Thyroid gland (tissue), 4 donors: ENCODE measurements around the gene CSTPP1. TPM values are rescaled to one million over a fixed set of nuclear protein-coding genes. Genes with fewer than 3 reads are reported as not detected.
A peak's percentile ranks its signal among the peaks of the same experiment; 100 is the strongest.

Experiments
- DNase-seq, 2 donors: peaks; one replicate each; pipeline ENCODE4 v3.0.0-alpha.2; 2019
- H3K27ac ChIP-seq, 3 donors: fragments of 200-600 bp; sonication (generic); 1 replicate in 2 of 3; 2 replicates in 1 of 3; pipeline ENCODE4 v1.5.1; 2016 to 2019; ENCODE audit warnings: mild to moderate bottlenecking in 1 of 3, moderate library complexity in 1 of 3
- H3K27me3 ChIP-seq: fragments of 200-600 bp; sonication (generic); one replicate; pipeline ENCODE4 v1.5.1; 2019
- H3K36me3 ChIP-seq, 2 donors: fragments of 200-600 bp; sonication (generic); one replicate each; pipeline ENCODE4 v1.5.1; 2016 to 2019
- H3K4me1 ChIP-seq, 2 donors: fragments of 200-600 bp; sonication (generic); one replicate each; pipeline ENCODE4 v1.5.1; 2017 to 2019
- H3K4me3 ChIP-seq, 3 donors: fragments of 200-600 bp; sonication (generic); replicated peaks in 1 of 3; 1 replicate in 2 of 3; 2 replicates in 1 of 3; pipeline ENCODE4 v1.5.1; 2016; ENCODE audit warnings: mild to moderate bottlenecking in 1 of 3
- H3K9me3 ChIP-seq: fragments of 200-600 bp; sonication (generic); one replicate; pipeline ENCODE4 v1.5.1; 2017
- CTCF ChIP-seq, 6 experiments: fragments of 200-600 bp in 3 of 6; fragments of 450-650 bp in 3 of 6; sonication (generic) in 3 of 6; IDR thresholded peaks; one replicate each; pipeline ENCODE4 v1.5.1; 2016 to 2019; ENCODE audit warnings: antibody characterized with exemption in 6 of 6, mild to moderate bottlenecking in 2 of 6, inconsistent platforms in 1 of 6, moderate library complexity in 1 of 6
- POLR2A ChIP-seq, 2 donors: fragments of 450-650 bp; IDR thresholded peaks; one replicate each; pipeline ENCODE4 v1.6.1; 2017; ENCODE audit warnings: antibody characterized with exemption in 2 of 2, mild to moderate bottlenecking in 2 of 2, moderate library complexity in 1 of 2
- WGBS, 2 donors: methylation state at CpG; one replicate each; pipeline ENCODE4 v1.1.5; 2017; 5-methylcytosine and 5-hydroxymethylcytosine counted together
- intact Hi-C: fragments of 100-400 bp; cut with DNase I; formaldehyde crosslinking; loops from one replicate; pipeline ENCODE4 v1.15.1; 2023
- total RNA-seq, 4 donors: library from RNA; depleted of rRNA; stranded (reverse); fragments of >200 nt; gene quantifications; one replicate each; pipeline ENCODE4 v1.2.3, GENCODE V29; 2016

The CSTPP1 gene
- total RNA-seq, 4 donors from 2014 or later = 29.4 to 65.8 (median 45.7) TPM

GRCh38 chr11:47184711-47185304 lies 248.2 kb downstream of the CSTPP1 start:
- H3K4me1 ChIP-seq = peaks cover 27 to 38% of the 10 kb centered on the region in 2 donors
- no peaks in the 10 kb centered on the region for H3K27me3 ChIP-seq
- peak overlapping the region; percentile 50 to 91 (median 87) for H3K4me3 ChIP-seq
- intact Hi-C loops = loop anchor here (5.0 kb wide), 2 partner anchors 62 to 77 kb away; partner anchors contain the start of gene ACP2
- no peaks in the 10 kb centered on the region for H3K9me3 ChIP-seq
- DNase-seq = no peak
- 32 to 52% methylated on average over 6 to 11 of the region's 13 CpGs for WGBS, 2 donors
- H3K27ac ChIP-seq = peak overlapping the region; percentile 79 to 96 (median 84)
- TF ChIP-seq POLR2A (IDR thresholded peaks at IDR 0.05) (no peak), CTCF (IDR thresholded peaks at IDR 0.05) (no peak)
- peaks cover 0 to 3% of the 10 kb centered on the region in 2 donors for H3K36me3 ChIP-seq

DNA sequence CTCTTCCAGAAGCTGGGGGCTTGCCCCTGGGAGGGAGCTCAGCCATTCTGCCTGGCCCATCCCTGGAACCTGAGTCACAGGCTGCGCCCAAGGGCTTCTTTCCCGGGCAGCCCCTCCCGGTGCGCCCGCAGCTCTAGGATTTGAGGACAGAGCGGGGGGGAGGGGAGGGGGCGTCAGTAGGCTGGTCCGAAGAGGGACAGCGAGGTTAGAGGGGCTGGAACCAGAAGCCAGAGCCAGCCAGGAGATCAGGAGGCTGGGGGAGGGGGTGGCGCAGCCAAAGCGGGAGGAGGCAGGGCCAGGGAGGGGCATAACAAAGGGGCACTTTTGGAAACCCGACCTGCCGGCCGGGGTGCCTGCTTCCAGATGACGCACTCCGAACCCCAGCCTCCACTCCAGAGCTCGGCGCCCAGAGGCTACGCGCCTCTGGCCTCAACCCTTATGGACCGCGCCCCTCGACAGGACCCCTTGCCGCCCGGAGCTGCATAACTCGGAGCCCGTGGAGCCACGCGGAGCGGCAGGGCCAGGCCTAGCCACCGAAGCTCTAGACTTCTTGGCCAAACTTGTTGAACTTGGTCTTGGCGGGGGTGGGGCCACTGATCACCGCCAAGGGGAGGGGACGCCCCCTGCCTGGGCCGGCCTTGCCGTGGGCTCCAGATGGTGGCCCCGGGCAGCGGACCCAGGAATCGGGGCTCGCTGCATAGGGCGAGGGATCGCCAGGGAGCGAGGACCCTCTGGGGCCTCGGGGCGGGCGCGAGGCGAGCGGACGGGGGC lies 248.9 kb downstream of the CSTPP1 start:
- DNase-seq = peak; percentile 87
- Histone ChIP-seq H3K9me3 (no peaks in the 10 kb centered on the region), H3K27me3 (no peaks in the 10 kb centered on the region), H3K4me1 (peaks cover 27 to 38% of the 10 kb centered on the region in 2 donors), H3K4me3 (peak overlapping the region; percentile 50 to 91 (median 87)), H3K36me3 (no peaks in the 10 kb centered on the region), H3K27ac (peak overlapping the region; percentile 79 to 96 (median 84))
- TF ChIP-seq CTCF (IDR thresholded peaks at IDR 0.05) = no peak
- TF ChIP-seq POLR2A (IDR thresholded peaks at IDR 0.05) = peak; percentile 77 to 81
- 9 to 12% methylated on average over 11 to 30 of the region's 50 CpGs for WGBS, 2 donors
- intact Hi-C loops = no loop called here

- DNase-seq = peak; percentile 64 to 72
- peaks cover 27 to 38% of the 10 kb centered on the region in 2 donors for H3K4me1 ChIP-seq
Measured at GRCh38 chr11:47186076-47186699, 249.6 kb downstream of the CSTPP1 start, which contains the start of gene PACSIN3. PACSIN3 (minus strand) TSS chr11:47186434; CDS start chr11:47182727, 3,707 bp downstream.

More at GRCh38 chr11:47186076-47186699, 249.6 kb downstream of the CSTPP1 start, which contains the start of gene PACSIN3:
- peak within 1 kb of the TSS; percentile 84 to 96 (median 94) for H3K27ac ChIP-seq
- WGBS, 2 donors = 4% methylated on average over 5 of the region's 80 CpGs; no CpG with 5 or more reads in 1 of the 2 donors
- intact Hi-C loops = no loop called here
- no peaks in the 10 kb centered on the region for H3K27me3 ChIP-seq
- H3K9me3 ChIP-seq = no peaks in the 10 kb centered on the region
- H3K4me3 ChIP-seq = peak within 1 kb of the TSS; percentile 50 to 91 (median 87)
- H3K36me3 ChIP-seq = no peaks in the 10 kb centered on the region
- TF ChIP-seq CTCF (IDR thresholded peaks at IDR 0.05) = peak in 3 of 6 experiments; percentile 24 to 34 (median 25)
- peak; percentile 33 to 55 for TF ChIP-seq POLR2A (IDR thresholded peaks at IDR 0.05)
